Renal cortex interstitium (tissue), 11 donors: Measurements from ENCODE around the gene CD200. TPM values are rescaled to one million over a fixed set of nuclear protein-coding genes. Genes with fewer than 3 reads are reported as not detected.
"Not testable (repeated sequence)": the region's sequence is repeated elsewhere in the genome, so short reads cannot be mapped to it uniquely, and the experiment has no call there.

ENCODE experiments used
- DNase-seq, 11 donors: peaks; one replicate each; pipeline ENCODE4 v3.0.0-alpha.2; 2013; ENCODE audit warnings: low read depth in 9 of 11, low spot score in 4 of 11; ENCODE audit errors: extremely low read depth in 1 of 11
- polyA plus RNA-seq, 3 donors: library from polyadenylated mRNA; unstranded; fragments of 120-200 nt; gene quantifications; one replicate each; pipeline ENCODE4 v1.2.1, GENCODE V29; 2013; ENCODE audit not compliant: insufficient read length in 3 of 3

Gene CD200
- polyA plus RNA-seq, 3 donors = 34.8 to 41.8 (median 41.6) TPM

DNA sequence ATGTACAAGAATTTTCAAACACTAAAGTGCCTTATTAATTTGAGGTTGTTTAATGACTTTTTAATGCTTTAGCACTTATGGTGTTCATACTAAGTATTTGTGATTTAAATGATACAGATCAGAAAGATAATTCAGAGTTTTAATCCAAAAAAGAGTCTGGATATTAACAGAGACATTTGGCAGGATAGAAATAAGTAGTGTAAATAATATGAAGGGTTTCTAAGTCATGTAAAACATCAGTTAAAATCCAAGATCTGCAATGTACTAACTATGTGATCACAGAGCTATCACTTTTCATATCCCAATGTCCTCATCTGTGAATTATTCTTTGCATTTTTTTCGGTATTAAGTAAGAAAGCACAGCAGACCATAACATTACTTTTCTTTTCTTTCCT lies 62.9 kb downstream of the CD200 start:
- no peak for DNase-seq

DNA sequence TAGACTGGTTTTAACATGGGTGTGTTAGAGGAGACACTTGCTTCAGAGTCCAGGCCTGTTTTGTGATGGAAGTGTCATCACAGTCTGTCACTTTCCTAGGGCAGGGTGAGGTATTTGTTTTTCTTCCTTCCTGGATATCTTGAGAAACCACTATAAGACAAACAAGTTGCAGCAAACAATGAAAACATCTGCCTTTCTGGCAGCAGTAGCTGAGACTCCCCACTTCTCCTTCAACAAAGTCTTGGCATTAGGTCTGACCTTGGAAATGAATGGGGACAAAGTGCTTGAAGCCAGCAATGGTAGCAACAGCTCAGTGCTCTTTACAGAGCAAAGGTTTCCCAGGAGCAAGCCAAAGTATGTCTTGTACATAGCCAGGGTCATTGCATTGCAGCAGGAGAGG lies 64.6 kb downstream of the CD200 start:
- DNase-seq = no peak

DNA sequence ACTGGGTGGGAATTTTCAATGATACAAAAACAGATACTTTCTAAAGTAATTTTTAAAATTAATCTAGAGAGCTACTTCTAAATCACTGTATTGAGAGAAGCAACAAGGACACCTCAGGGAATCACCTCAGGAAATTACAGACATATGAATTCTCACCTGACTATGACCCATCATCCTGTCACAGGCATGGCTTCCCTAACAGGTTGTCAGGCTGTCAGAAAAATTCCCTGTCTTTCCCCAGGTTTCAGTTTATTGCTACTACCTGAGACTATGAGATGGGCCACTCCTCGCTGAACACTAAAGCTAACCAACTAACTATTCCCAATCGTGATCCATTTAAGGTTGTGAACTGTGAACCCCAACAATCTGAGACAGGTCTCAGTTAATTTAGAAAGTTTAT lies 66.1 kb downstream of the CD200 start:
- no peak for DNase-seq

DNA sequence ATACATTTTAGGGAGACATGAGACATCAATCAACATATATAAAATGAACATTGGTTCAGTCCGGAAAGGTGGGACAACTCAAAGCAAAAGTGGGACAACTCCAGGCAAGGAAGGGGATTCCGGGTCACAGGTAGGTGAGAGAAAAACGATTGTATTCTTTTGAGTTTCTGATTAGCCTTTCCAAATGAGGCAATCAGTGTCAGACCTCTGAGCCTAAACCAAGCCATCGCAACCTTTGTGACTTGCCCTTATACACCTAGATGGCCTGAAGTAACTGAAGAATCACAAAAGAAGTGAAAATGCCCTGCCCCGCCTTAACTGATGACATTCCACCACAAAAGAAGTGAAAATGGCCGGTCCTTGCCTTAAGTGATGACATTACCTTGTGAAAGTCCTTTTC lies 66.6 kb downstream of the CD200 start:
- DNase-seq = not testable (repeated sequence)

DNA sequence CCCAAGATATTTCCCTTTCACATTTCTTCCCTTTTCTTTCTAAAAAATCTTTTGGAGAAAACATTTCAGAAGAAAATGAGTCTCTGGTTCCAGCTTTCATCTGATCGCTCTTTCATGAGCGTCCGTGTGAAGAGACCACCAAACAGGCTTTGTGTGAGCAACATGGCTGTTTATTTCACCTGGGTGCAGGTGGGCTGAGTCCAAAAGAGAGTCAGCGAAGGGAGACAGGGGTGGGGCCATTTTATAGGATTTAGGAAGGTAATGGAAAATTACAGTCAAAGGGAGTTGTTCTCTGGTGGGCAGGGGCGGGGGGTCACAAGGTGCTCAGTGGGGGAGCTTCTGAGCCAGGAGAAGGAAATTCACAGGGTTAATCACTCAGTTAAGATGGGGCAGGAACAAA lies 67.4 kb downstream of the CD200 start:
- DNase-seq = not testable (repeated sequence)

DNA sequence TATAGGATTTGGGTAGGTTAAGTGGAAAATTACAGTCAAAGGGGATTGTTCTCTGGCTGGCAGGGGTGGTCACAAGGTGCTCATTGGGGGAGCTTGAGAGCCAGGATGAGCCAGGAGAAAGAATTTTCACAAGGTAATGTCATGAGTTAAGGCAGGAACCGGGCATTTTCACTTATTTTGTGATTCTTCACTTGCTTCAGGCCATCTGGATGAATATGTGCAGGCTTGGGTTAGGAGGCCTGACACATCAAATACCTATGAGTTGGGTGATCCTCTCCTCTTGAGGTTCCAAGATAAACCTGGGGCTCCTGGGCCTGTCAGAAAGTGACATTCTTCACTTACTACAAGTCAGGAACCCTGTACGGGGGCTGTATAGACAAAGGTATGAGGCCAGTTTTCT lies 68.7 kb downstream of the CD200 start:
- no peak for DNase-seq

DNA sequence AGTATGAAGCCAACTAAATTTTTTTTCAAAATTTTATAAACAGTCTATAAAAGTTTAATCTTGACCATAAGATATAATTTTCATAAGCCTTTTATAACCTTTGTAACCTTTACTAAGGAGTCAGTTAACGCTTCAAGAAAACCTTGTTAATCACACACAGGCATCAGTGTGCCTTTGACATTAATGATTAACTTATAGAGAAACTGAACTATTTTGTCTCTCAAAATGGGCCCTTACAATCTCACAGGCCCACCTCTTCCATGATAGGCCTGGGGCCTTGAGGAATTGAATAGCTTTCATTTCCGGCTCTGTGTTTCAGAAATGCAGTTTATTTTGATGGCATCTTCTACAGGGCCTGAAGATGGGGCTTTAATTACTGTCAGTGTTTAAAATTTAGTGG lies 70.1 kb downstream of the CD200 start:
- no peak for DNase-seq

DNA sequence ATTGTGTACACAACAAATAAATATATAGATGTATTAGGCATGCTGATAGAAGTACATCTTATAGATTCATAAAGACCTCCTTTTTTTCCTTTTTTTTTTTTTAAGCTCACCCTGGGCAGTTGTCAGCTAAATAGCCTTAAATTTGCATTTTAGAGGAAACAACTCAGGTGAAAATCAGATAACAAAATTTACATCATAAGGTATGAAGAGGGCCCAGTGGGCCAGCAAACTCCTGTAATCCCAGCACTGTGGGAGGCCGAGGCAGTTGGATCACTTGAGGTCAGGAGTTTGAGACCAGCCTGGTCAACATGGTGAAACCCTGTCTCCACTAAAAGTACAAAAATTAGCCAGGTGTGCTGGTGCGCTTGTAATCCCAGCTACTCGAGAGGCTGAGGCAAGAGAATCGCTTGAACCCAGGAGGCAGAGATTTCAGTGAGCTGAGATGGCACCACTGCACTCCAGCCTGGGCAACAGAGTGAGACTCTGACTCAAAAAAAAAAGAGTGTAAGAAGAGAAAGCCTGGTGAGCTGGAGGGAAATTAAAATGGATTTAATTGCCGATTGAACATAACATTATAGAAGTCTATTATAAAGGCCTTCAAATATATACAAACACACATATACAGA lies 72.1 kb downstream of the CD200 start:
- not testable (repeated sequence) for DNase-seq

DNA sequence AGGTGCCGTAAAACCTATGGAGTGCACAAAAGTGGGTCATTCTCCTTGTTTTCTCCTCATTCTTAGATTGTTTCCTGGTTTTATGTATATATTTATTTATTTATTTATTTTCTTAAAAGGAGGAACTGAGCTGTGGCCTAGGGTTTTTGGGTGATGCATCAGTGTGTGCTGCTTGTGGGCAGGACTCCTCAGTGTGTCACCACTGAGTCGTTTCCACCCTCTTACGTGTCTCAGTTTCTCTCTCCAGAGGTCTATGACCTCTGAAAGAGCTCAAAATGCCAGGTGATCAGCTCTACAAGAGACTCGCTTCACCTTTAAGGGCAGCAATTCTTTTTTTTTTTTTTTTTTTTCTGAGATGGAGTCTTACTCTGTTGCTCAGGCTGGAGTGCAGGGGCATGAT lies 72.9 kb downstream of the CD200 start:
- no peak for DNase-seq

DNA sequence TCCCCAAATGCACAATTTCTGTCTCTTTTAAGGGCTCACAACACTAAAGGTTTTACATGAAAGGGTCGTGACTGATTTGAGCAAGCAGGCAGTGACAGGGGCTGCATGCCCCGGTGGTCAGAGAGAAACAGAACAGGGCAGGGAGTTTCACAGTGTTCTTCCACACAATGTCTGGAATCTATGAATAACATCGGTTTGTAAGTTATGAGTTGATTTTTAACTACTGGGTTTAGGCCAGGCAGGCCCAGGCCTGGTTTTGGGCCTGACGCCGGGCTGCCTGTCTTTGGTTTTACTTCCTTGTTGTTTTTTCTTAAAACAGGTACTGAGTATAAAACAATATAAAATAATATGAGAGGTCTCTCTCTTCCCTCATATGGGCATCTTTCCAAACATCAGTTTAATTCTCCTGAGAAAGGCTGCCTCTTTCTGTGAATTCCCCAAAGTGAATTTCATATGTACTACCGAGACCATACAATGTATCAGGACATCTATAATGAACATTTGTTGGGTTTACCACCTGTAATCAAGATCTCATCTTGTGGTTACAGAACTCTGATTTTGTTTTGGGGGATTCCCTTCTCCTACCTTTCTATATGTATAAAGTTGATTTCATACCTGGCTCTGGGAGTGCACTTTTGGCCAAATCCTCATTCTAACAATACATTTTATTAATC lies 74.4 kb downstream of the CD200 start:
- no peak for DNase-seq

DNA sequence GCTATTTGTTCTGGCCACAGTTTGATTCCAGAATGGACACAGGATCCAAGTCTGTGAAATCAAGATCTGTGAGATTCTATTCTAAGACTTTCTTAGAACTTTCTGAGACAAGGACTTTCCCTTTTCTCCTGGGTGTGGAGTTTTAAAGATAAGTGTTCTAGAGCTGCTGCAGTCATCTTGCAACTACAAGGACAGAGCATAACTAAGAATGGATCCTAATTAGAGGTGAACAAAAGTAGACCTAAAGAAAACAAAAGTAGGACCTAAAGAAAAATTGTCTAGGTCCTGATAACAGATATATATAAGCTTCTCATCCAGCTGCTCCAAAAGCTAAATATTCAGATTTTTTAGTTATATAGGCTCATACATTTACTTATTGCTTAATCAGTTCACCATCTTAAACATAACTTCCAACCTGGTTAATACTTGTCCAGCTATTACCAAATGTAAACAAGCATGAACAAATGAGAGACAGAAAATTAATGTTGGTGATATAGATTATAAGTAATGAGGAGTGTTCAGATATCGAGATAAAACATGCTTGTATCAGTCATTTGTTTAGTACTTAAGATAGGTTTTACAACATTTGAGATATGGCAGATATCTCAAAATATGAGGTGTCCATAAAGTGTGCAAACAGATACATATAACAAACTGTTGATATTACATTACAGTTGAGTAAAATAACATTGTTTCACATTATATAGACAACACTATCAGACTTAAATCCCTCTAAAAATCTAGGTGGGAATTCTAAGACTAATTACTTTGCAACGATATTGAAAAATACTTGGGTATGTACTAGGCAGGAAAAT lies 75.1 kb downstream of the CD200 start:
- DNase-seq = no peak

DNA sequence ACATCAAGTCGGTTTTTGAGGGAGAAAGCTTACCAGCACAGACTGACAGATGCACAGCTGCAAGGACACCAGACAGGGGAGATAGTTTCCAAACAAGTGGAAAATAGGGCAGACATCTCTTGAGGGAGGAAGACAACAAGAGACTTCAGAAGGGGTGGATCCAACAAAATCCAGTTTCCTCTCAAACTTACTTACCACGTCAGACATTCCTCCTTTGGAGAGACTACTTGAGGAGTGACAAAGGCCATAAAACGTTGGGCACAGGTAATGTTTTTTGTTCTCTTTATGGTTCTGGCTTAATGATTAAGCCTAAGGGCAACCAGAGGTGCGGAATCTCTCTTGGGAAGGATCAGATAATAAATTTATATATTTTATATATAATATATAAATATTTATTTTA lies 76.1 kb downstream of the CD200 start:
- DNase-seq = no peak

DNA sequence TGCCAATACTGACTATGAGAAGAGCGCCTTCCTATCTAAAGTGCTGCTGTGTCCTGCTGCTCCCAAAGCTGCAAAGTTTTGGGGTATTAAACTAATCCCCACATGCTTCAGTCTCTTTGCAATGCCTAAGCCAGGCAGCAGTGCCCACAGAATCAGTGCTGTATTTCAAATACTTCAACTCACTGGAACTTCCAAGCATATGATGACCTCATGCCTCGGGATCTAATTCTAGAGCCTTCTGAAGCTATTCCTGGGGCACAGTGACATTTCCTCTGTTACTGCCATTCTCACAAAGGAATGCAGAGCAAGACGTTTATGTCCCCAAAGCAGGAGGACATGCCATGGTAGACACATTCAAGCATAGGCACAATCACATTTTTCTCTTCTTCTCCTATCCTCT lies 78.5 kb downstream of the CD200 start:
- no peak for DNase-seq

Other genes starting within 250 kb of the CD200 start
- gene C3orf52, start 246.8 kb upstream of the CD200 start, polyA plus RNA-seq = 1 to 10 TPM; 5.9 to 7.9 (median 6.0) TPM
- 1 to 10 TPM; 1.3 to 3.1 (median 2.3) TPM for gene GCSAM, start 199.9 kb upstream of the CD200 start, polyA plus RNA-seq
- gene SLC9C1, start 38.9 kb upstream of the CD200 start, polyA plus RNA-seq = under 1 TPM; 0.61 to 0.65 (median 0.62) TPM
- gene BTLA, start 166.3 kb downstream of the CD200 start, polyA plus RNA-seq = under 1 TPM; 0.40 to 0.72 (median 0.62) TPM
- gene ATG3, start 228.8 kb downstream of the CD200 start, polyA plus RNA-seq = 10 to 100 TPM; 42.4 to 50.1 (median 48.5) TPM
- 10 to 100 TPM; 60.3 to 74.0 (median 66.7) TPM for gene SLC35A5, start 228.9 kb downstream of the CD200 start, polyA plus RNA-seq